K562 (cell line): ENCODE results near the gene NFATC1.

Source experiments
- ATF6 ChIP-seq: sonication (generic); formaldehyde crosslinking; IDR thresholded peaks from 2 replicates; pipeline ENCODE4 v1.4.0; 2020; ENCODE audit warnings: mild to moderate bottlenecking, missing genetic modification reagents
- TARDBP ChIP-seq: fragments of 450-650 bp; IDR thresholded peaks from 2 replicates; pipeline ENCODE4 v1.6.1; 2016
- TCF7L2 ChIP-seq: fragments of 150-350 bp; IDR thresholded peaks from 2 replicates; pipeline ENCODE4 v1.6.1; 2016; ENCODE audit warnings: low read depth, mild to moderate bottlenecking, low read length, moderate library complexity

- TF ChIP-seq TCF7L2 (no peak), TARDBP (no peak), ATF6 (no peak)
Measured at GRCh38 chr18:79534356-79534755, 138.6 kb downstream of the NFATC1 start.
